NCI-H226 (cell line): ENCODE measurements around the gene ACSF2.

Experiments used
- DNase-seq: peaks from one replicate; pipeline ENCODE4 v3.0.0-alpha.2; 2015

ACSF2 gene

GRCh38 chr17:50440838-50441829, 15.1 kb downstream of the ACSF2 start:
- DNase-seq: no peak

DNA sequence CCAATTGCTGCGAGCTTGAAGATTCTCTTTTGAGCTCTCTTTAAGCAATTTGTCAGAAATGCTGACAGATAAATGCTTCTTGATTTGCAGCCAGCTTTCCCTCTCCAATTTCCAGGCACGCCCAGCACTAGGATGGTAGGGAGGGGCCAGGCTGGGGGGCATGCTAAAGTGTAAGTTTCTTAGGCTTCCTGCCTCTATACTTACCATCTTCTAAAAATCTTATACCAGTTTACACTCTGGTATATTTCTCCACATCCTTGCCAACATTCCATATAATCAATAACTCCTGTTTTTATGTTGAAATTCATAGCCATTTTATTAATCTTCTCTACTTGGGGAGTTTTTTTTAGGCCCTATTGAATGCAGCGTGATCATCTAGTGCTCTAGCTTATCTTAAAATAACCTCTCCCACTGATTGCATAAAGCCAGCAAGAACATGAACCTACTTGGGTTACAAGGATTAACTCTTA, 17.5 kb downstream of the ACSF2 start:
- DNase-seq: peak; percentile 61

DNA sequence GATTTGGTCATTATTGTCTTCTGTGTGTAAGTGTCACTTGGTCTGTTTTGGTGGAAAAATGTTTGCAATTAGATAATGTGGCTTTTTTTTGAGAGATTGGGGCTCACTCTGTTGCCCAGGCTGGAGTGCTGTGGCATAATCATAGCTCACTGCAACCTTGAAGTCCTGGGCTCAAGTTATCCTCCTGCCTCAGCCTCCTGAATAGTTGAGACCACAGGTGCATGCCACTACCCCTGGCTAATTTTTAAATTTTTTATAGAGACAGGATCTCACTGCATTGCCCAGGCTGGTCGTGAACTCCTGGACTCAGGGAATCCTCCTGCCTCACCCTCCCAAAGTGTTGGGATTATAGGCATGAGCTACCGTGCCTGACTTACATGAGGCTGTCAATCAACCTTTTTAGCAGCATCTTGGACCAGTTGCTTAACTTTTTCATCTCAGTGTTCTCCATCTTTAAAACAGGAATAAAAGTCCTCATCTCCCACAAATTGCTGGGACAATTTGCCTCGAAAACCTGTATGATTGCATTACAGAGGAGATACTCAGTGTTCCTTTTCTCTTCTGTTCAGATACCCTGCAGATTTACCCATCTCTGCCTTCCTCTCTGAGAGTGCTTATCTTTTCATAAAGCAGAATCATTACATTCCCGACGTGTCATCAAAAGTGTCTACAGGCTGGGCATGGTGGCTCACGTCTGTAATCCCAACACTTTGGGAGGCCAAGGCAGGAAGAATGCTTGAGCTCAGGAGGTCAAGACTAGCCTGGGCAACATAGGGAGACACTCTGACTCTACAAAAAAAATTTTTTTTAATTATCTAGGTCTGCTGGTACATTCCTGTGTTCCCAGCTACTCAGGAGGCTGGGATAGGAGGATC, 19.1 kb downstream of the ACSF2 start:
- DNase-seq: no peak

DNA sequence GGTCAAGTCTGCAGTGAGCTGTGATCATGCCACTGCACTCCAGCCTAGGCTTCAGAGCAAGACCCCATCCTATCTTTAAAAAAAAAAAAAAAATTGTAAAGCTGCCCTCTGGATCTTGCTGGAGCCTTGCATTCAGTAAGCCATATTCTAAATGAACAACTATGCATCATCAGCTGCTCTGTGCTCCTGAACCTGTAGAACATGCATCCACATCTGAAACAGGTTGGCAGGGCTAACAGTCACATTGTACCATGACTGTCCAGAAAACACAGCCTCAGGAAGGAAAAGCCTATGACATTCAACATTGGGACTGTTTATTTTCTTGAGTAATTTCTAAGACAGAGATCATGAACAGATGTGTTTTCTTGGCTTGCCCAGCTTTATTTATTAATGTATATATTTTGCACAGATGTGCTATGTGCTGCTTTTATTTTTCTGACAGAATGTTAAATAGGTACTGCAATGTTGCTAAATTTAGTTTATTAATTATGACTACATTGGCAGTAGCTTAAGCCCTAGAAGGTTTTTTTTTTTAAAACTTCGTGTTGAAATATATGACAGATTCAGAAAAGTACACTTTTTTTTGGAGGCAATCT, 19.8 kb downstream of the ACSF2 start:
- DNase-seq: no peak

GRCh38 chr17:50447870-50448595, 22.0 kb downstream of the ACSF2 start:
- no peak for DNase-seq

DNA sequence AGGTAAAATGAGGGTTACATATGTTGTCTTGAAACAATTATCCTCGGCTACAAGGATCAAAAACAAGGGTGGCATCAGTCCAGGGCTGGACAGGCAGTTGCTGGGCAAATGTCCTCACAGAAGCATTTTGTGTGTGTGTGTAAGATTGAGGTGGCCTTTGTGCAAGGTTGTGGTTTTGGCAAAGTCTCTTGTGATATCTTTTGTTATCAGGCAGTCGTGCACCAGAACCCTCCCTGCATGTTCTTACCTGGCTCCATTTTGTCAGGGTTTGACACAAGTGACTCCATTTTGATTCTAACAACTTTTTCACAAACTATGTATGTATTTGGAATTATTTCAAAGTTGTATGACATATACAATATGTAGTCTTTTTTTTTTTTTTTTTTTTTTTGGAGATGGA, 22.6 kb downstream of the ACSF2 start:
- no peak for DNase-seq

GRCh38 chr17:50451943-50452629, 26.1 kb downstream of the ACSF2 start:
- DNase-seq: no peak

DNA sequence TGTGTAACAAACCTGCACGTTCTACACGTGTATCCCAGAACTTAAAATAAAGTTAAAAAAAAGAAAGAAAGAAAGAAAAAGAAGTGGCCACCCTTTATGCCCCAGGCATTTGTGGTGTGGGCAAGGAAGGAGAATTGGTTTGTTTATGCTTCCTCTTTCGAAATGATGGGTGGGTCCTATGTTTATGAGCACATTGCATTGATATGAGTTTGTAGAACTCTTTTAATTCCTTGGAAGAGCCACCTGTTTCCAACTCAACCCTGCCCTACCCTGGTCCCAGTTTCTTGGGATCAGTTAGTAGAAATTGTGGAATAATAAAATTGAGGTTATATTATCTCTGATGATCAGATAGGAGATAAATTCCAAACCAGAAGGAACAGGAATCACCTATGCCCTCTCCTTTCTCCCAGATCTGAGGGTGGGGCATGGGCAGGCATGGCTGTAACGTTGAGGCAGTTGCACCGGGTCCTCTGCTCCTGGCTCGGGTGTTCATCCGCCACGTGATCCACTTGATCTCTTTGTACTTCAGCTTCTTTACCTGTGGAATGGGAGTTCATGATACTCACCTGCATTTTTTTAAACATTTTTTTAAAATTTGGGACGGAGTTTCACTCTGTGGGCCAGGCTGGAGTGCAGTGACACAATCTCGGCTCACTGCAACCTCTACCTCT, 26.7 kb downstream of the ACSF2 start:
- peak; percentile 55 for DNase-seq

DNA sequence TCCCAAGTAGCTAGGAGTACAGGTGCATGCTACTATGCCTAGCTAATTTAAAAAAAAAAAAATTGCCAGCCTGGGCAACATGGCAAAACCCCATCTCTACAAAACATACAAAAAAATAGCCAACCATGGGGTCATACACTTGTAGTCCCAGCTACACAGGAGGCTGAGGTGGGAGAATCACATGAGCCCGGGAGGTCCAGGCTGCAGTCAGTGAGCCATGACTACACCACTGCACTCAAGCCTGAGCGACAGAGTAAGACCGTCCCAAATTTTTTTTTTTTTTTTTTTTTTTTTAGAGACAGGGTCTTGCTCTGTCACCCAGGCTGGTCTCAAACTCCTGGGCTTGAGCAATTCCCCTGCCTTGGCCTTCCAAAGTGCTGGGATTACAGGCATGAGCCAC, 27.9 kb downstream of the ACSF2 start:
- no peak for DNase-seq

GRCh38 chr17:50457621-50458020, 31.6 kb downstream of the ACSF2 start:
- no peak for DNase-seq

DNA sequence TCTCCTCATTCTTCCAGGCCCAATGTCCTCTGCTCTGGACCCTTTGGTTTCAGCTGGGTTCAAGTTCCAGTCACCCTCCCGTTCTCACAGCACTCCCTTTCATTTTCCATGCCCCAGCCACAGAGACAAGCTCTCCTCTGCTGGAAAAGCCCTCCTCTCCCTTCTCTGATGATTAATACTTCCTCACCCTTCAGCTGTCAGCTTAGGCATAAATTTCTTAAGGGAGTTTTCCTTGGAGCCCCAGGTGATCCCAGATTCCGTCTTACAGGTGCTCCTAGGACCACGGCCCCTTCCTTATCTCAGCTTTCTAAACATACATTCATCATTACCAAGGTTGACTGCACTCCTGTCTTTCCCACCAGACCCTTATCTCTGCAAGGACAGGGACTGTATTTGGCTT, 32.3 kb downstream of the ACSF2 start:
- peak; percentile 40 for DNase-seq

DNA sequence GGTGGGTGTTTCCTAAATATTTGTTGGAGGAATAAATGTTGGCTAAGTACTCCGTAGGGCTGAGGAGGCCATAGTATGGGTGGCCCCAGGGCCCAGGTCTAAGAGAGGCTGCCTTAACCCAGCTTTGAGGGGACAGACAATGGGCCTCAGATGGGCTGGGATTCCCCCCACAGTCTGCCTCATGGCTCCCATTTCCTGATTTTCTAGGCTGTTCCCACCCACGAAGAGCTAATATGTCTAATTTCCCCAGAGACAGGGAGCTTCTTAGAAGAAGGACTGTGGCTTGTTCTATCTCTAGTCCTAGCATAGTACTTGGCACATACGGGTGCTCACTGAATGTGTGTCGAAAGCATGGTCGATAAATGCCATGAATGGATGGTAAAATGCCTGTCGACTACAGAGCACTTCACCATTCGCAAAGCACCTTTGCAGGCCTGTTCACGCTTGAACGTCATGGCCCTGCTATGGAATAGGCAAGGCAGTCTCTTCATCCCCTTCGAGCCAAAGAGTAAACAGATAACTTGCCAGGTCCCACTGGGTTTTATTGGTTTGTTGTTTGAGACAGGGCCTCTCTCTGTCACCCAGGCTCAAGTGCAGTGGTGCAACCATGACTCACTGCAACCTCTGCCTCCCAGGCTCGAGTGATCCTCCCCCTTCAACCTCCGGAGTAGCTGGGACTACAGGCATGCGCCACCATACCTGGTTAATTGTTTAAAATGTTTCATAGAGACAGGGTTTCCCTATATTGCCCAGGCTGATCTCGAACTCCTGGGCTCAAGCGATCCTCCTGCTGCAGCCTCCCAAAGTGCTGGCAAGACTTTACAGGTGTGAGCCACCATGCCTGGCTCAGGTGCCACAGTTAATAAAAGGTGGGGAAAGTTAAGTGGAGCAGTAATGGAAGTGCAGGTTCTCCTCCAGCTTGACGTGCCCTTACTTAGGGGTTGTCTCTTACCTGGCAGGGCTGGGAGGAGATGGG, 33.0 kb downstream of the ACSF2 start:
- no peak for DNase-seq

DNA sequence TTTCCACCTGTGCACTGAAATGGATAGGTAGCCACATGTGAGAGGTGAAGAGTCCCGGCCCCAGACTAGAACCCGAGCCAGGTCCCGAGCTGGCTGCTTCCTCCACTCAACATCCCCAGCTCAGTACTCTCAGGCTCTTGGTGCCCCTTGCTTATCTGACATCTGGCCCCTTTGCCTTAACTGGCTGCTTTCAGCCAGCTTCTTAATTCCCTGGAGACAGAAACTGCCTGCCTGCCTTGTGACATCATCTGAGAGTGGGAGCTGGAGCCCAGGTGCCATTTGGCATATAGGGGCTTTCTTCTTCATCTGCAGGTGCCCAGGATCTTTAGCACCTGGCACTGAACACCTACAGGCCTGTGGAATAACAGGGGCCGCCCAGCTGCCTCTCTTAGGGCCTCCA, 33.7 kb downstream of the ACSF2 start:
- no peak for DNase-seq

DNA sequence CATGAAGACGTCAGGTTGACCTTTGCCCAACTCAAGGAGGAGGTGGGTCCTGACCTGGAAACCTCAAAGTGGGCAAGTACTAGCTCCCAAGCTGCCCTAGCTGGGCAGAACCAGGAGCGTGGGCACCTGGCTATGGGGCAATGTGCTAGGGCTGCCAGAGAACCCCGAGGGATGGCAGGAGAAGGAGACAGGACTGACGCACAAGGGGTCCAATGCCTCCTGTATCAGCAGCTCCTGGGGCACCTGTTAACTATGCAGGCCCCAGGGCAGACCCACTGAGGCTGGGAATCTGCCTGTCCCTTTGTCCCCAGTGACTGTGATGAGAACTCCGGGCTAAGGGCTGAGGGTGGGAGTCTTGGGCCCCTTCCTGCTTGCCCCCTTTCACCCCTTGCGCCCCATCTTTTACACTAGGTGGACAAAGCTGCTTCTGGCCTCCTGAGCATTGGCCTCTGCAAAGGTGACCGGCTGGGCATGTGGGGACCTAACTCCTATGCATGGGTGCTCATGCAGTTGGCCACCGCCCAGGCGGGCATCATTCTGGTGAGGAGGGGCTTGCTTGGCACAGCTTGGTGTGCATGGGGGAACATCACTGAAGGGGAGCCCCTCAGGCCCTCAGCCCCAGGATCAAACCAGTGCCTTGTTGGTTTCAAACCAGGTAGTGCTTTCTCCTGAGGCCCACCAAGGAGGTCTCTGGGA, 35.0 kb downstream of the ACSF2 start:
- no peak for DNase-seq

DNA sequence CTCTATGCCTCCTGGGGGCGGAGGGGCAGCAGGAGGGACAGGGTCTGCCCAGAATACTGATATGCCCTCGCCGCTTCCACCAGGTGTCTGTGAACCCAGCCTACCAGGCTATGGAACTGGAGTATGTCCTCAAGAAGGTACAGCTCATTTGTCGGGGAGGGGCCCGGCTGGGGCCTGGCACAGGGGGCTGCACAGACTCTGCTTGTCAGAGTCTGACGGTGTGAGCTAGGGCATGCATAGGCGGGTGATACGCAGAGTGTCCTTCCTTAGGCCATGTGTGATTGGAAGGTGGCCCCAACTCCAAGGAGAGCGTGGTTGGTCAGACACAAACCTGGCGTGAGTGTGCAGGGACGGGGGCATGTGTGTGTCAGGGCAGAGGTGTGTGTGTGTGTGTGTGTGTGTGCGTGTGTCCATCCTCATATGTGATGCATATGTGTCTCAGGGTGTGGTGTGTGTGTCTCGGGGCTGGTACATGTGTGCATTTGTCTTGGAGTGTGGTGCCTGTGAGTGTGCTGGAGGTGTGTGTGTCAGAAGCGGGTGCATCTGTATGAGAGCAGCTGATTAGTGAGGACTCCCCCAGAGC, 35.6 kb downstream of the ACSF2 start:
- no peak for DNase-seq

- no peak for DNase-seq
These were observed 36.4 kb downstream of the ACSF2 start for GRCh38 chr17:50462446-50462845.

- DNase-seq: no peak
These were observed 38.1 kb downstream of the ACSF2 start for GRCh38 chr17:50464121-50464520.

DNA sequence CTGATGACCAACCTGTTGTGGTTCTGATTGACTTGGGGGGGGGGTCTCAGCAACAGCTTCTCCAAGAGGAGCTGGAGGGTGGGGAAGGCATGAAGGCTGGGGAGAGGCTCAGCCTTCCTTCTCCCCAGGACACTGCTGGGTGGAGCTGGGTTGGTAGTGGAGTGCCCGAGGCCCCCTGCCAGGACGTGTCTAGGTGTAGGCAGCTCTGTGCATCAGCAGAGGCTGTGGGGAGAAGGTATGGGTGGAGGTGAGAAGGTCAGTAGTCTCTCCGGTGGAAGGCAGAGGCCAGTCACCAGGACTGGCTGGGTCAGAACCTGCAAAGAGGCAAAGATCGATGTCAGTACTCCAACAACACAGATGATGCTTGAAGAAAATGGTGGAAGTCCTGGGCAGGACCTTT, 38.7 kb downstream of the ACSF2 start:
- no peak for DNase-seq

DNA sequence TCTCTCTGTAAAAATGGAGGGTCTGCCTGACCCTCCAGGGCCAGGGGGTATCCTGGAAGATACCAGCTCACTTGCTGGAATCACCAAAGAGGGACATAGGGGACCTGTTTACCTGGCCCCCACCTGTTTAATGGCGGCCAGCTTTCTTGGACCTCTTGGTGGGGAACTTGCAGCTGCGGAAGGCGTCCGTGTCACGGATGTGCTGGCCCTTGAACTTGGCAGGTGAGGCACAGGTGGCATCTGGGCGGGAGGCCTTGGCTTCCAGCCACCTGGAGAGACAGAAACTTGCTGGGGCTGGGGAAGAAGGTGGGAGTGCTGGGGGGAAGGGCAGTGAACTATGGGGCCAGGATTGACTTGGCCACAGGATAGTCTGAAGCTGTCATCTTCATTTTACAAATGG, 39.2 kb downstream of the ACSF2 start:
- DNase-seq: no peak
